SK-N-SH (cell line): ENCODE measurements around the gene APBB2.

Source experiments
- GABPA ChIP-seq: IDR thresholded peaks from 2 replicates; pipeline ENCODE4 v1.4.0; 2012; ENCODE audit warnings: low read depth, mild to moderate bottlenecking
- POLR2AphosphoS5 ChIP-seq: IDR thresholded peaks from 2 replicates; pipeline ENCODE4 v1.6.1; 2012; ENCODE audit warnings: low read depth, low read length
- RAD21 ChIP-seq: IDR thresholded peaks from 2 replicates; pipeline ENCODE4 v1.6.1; 2012; ENCODE audit warnings: mild to moderate bottlenecking, low read length
- YY1 ChIP-seq: IDR thresholded peaks from 2 replicates; pipeline ENCODE4 v1.4.0; 2012; ENCODE audit warnings: low read depth, mild to moderate bottlenecking
- TF ChIP-seq, protein P1 (sequence below): IDR thresholded peaks from 2 replicates; pipeline ENCODE4 v1.4.0; 2012; ENCODE audit warnings: low read depth, borderline replicate concordance
- TF ChIP-seq, protein P2 (sequence below): fragments of 200-600 bp; sonication (generic); IDR thresholded peaks from 2 replicates; pipeline ENCODE4 v1.6.1; 2017; ENCODE audit warnings: antibody characterized with exemption, mild to moderate bottlenecking, moderate library complexity

DNA sequence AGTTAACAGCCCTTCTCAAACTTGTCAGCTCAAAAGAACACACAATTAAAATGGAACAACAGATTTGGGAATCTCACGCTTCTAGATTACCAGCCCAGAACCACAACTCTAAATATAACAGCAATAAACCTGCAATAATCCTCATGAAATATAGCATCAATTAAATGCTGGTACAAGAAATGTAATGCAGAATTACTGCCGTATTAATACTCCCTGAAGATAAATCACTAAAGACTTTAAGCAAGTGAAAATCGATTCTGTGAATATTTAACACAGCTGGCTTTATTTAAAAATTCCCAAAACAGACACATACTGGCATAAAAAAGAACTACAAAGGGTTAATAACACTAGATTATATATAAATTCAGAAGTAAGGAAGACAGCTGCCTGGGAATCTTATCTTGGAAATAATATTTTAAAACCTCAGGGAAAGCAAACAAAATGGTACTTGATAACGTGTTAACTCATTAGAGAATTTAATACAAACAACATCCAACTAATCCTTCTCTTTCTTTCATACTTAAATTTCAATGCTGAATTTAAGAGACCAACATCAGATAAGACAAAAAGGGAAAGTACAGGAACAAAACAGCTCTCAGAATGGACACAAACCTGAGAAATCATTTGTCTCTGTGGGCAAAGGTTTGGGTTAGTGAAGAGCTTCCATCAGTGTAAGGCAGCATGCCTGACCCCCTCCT, 34.7 kb downstream of the APBB2 start:
- TF ChIP-seq, protein P1, sequence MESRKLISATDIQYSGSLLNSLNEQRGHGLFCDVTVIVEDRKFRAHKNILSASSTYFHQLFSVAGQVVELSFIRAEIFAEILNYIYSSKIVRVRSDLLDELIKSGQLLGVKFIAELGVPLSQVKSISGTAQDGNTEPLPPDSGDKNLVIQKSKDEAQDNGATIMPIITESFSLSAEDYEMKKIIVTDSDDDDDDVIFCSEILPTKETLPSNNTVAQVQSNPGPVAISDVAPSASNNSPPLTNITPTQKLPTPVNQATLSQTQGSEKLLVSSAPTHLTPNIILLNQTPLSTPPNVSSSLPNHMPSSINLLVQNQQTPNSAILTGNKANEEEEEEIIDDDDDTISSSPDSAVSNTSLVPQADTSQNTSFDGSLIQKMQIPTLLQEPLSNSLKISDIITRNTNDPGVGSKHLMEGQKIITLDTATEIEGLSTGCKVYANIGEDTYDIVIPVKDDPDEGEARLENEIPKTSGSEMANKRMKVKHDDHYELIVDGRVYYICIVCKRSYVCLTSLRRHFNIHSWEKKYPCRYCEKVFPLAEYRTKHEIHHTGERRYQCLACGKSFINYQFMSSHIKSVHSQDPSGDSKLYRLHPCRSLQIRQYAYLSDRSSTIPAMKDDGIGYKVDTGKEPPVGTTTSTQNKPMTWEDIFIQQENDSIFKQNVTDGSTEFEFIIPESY = no peak
- TF ChIP-seq GABPA (no peak), POLR2AphosphoS5 (no peak), YY1 (no peak), RAD21 (no peak)
- TF ChIP-seq, protein P2, sequence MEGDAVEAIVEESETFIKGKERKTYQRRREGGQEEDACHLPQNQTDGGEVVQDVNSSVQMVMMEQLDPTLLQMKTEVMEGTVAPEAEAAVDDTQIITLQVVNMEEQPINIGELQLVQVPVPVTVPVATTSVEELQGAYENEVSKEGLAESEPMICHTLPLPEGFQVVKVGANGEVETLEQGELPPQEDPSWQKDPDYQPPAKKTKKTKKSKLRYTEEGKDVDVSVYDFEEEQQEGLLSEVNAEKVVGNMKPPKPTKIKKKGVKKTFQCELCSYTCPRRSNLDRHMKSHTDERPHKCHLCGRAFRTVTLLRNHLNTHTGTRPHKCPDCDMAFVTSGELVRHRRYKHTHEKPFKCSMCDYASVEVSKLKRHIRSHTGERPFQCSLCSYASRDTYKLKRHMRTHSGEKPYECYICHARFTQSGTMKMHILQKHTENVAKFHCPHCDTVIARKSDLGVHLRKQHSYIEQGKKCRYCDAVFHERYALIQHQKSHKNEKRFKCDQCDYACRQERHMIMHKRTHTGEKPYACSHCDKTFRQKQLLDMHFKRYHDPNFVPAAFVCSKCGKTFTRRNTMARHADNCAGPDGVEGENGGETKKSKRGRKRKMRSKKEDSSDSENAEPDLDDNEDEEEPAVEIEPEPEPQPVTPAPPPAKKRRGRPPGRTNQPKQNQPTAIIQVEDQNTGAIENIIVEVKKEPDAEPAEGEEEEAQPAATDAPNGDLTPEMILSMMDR = no peak
